CD4-positive, alpha-beta T cell treated with Interleukin-17A for 4 hours (primary cell): ENCODE results near the gene VAV2.
A peak's percentile ranks its signal among the peaks of the same experiment; 100 is the strongest.

Source experiments
- DNase-seq: peaks from one replicate; pipeline ENCODE4 v3.0.0-alpha.2; 2020; ENCODE audit warnings: mixed read lengths

Gene VAV2

GRCh38 chr9:133810556-133811195, 181.4 kb downstream of the VAV2 start:
- DNase-seq, result no peak

GRCh38 chr9:133809335-133809734, 182.8 kb downstream of the VAV2 start:
- DNase-seq, result no peak

- no peak for DNase-seq
Measured at GRCh38 chr9:133807818-133808217, 184.3 kb downstream of the VAV2 start.

- no peak for DNase-seq
Measured at GRCh38 chr9:133807037-133807436, 185.1 kb downstream of the VAV2 start.

GRCh38 chr9:133806623-133807010, 185.5 kb downstream of the VAV2 start:
- DNase-seq, result no peak

GRCh38 chr9:133805876-133806622, 186.1 kb downstream of the VAV2 start:
- DNase-seq, result no peak

- no peak for DNase-seq
Measured at GRCh38 chr9:133804199-133804598, 187.9 kb downstream of the VAV2 start.

GRCh38 chr9:133803745-133804144, 188.4 kb downstream of the VAV2 start:
- no peak for DNase-seq

- no peak for DNase-seq
Measured at GRCh38 chr9:133803028-133803585, 189.0 kb downstream of the VAV2 start.

- no peak for DNase-seq
Measured at GRCh38 chr9:133801739-133802138, 190.4 kb downstream of the VAV2 start.

GRCh38 chr9:133800266-133800665, 191.9 kb downstream of the VAV2 start:
- no peak for DNase-seq

GRCh38 chr9:133799716-133800115, 192.4 kb downstream of the VAV2 start:
- DNase-seq, result no peak

- DNase-seq, result no peak
Measured at GRCh38 chr9:133799106-133799505, 193.0 kb downstream of the VAV2 start.

GRCh38 chr9:133798160-133798559, 194.0 kb downstream of the VAV2 start:
- DNase-seq, result no peak

- DNase-seq, result no peak
Measured at GRCh38 chr9:133797406-133798105, 194.6 kb downstream of the VAV2 start.

- DNase-seq, result no peak
Measured at GRCh38 chr9:133796562-133796961, 195.6 kb downstream of the VAV2 start.

GRCh38 chr9:133795049-133795448, 197.1 kb downstream of the VAV2 start:
- DNase-seq, result no peak

GRCh38 chr9:133794016-133794760, 197.9 kb downstream of the VAV2 start:
- DNase-seq, result no peak

- no peak for DNase-seq
Measured at GRCh38 chr9:133793471-133793870, 198.7 kb downstream of the VAV2 start.

- DNase-seq, result peak; percentile 59
Measured at GRCh38 chr9:133792721-133793470, 199.2 kb downstream of the VAV2 start.

- DNase-seq, result no peak
Measured at GRCh38 chr9:133791735-133792649, 200.1 kb downstream of the VAV2 start.
